PC-3 (cell line): ENCODE measurements around the gene YBX2.

Experiments used
- CTCF ChIP-seq: fragments of 300-600 bp; sonication (generic); conservative IDR thresholded peaks from 2 replicates; pipeline ENCODE4 v1.5.1; 2017; ENCODE audit warnings: antibody characterized with exemption, low read depth, mild to moderate bottlenecking, low read length
- EZH2 ChIP-seq: fragments of 300-600 bp; sonication (generic); IDR thresholded peaks from one replicate; pipeline ENCODE4 v1.6.1; 2017; ENCODE audit warnings: antibody characterized with exemption, mild to moderate bottlenecking, low read length; ENCODE audit not compliant: unreplicated experiment
- EZH2phosphoT487 ChIP-seq: fragments of 300-600 bp; sonication (generic); IDR thresholded peaks from 2 replicates; pipeline ENCODE4 v1.6.1; 2018; ENCODE audit warnings: mild to moderate bottlenecking, antibody characterized with exemption, low read length, borderline replicate concordance

- no peak for TF ChIP-seq EZH2phosphoT487
- no peak for TF ChIP-seq CTCF
- TF ChIP-seq EZH2: no peak
Observed at GRCh38 chr17:7328009-7328408, 33.6 kb upstream of the YBX2 start.
